H1 (cell line): ENCODE measurements around the gene KCNQ2.

Source experiments
- BRCA1 ChIP-seq: IDR thresholded peaks from 2 replicates; pipeline ENCODE4 v1.6.1; 2012; ENCODE audit warnings: low read depth, low read length, improper control_type of control experiment
- CTCF ChIP-seq, 3 experiments: IDR thresholded peaks; 1 replicate in 2 of 3; 2 replicates in 1 of 3; pipeline versions ENCODE4 v1.5.1 to v1.6.1; 2011; ENCODE audit warnings: low read length in 3 of 3, mild to moderate bottlenecking in 3 of 3, inconsistent platforms in 2 of 3, low read depth in 1 of 3, moderate library complexity in 1 of 3; ENCODE audit not compliant: insufficient read depth in 1 of 3; ENCODE audit errors: control extremely low read depth in 1 of 3
- EZH2 ChIP-seq: fragments of 200-600 bp; sonication (generic); IDR thresholded peaks from 2 replicates; pipeline ENCODE4 v1.7.1; 2012; ENCODE audit warnings: low read depth, mild to moderate bottlenecking, moderate library complexity, low read length, inconsistent platforms; ENCODE audit not compliant: severe bottlenecking
- HDAC6 ChIP-seq: IDR thresholded peaks from one replicate; pipeline ENCODE4 v1.7.1; 2012; ENCODE audit warnings: low read depth, mild to moderate bottlenecking, inconsistent platforms, low read length, moderate library complexity
- POLR2A ChIP-seq, 2 experiments: IDR thresholded peaks; 1 replicate in 1 of 2; 2 replicates in 1 of 2; pipeline ENCODE4 v1.6.1; 2011; ENCODE audit warnings: low read depth in 2 of 2, low read length in 2 of 2, mild to moderate bottlenecking in 2 of 2; ENCODE audit errors: control extremely low read depth in 1 of 2
- TAF1 ChIP-seq: IDR thresholded peaks from 2 replicates; pipeline ENCODE4 v1.6.1; 2011; ENCODE audit warnings: mild to moderate bottlenecking, low read depth, low read length
- YY1 ChIP-seq: IDR thresholded peaks from 2 replicates; pipeline ENCODE4 v1.6.1; 2011; ENCODE audit warnings: low read depth, mild to moderate bottlenecking, low read length

GRCh38 chr20:63503524-63503923 is 31.1 kb upstream of the KCNQ2 start:
- TF ChIP-seq HDAC6 (no peak), CTCF (IDR thresholded peaks at IDR 0.05; ENCODE audit: control extremely low read depth in 1 of 3, insufficient read depth in 1 of 3, low read depth in 1 of 3, low read length in 3 of 3) (no peak), TAF1 (no peak), EZH2 (no peak), POLR2A (IDR thresholded peaks at IDR 0.05; ENCODE audit: control extremely low read depth in 1 of 2, low read depth in 2 of 2, low read length in 2 of 2) (no peak), BRCA1 (no peak), YY1 (no peak)
